Uterus (tissue), 4 donors: Measurements from ENCODE around the gene ADAMTS14. TPM values are rescaled to one million over a fixed set of nuclear protein-coding genes. Genes with fewer than 3 reads are reported as not detected.
"Not testable (repeated sequence)": the region's sequence is repeated elsewhere in the genome, so short reads cannot be mapped to it uniquely, and the experiment has no call there.

Experiments
- DNase-seq, 2 donors: peaks; one replicate each; pipeline ENCODE4 v3.0.0-alpha.2; 2019 to 2020
- H3K27ac ChIP-seq, 2 donors: fragments of 200-600 bp; sonication (generic); 1 replicate in 1 of 2; 2 replicates in 1 of 2; pipeline ENCODE4 v1.5.1; 2016 to 2018
- H3K27me3 ChIP-seq, 2 donors: fragments of 200-600 bp; sonication (generic); one replicate each; pipeline ENCODE4 v1.5.1; 2018 to 2019; ENCODE audit warnings: control low read depth in 1 of 2
- H3K36me3 ChIP-seq, 2 donors: fragments of 200-600 bp; sonication (generic); one replicate each; pipeline ENCODE4 v1.5.1; 2019; ENCODE audit warnings: control low read depth in 1 of 2
- H3K4me1 ChIP-seq, 2 donors: fragments of 200-600 bp; sonication (generic); one replicate each; pipeline ENCODE4 v1.5.1; 2018 to 2019; ENCODE audit warnings: control low read depth in 1 of 2
- H3K4me3 ChIP-seq, 2 donors: fragments of 200-600 bp; sonication (generic); 1 replicate in 1 of 2; 2 replicates in 1 of 2; pipeline ENCODE4 v1.5.1; 2018 to 2019; ENCODE audit warnings: mild to moderate bottlenecking in 1 of 2
- H3K9me3 ChIP-seq, 2 donors: fragments of 200-600 bp; sonication (generic); one replicate each; pipeline ENCODE4 v1.5.1; 2019; ENCODE audit warnings: control low read depth in 1 of 2
- POLR2A ChIP-seq, 2 donors: fragments of 450-650 bp; IDR thresholded peaks; one replicate each; pipeline ENCODE4 v1.6.1; 2016; ENCODE audit warnings: antibody characterized with exemption in 2 of 2, mild to moderate bottlenecking in 1 of 2, moderate library complexity in 1 of 2
- intact Hi-C: fragments of 100-400 bp; cut with DNase I; formaldehyde crosslinking; loops from one replicate; pipeline ENCODE4 v1.15.1; 2023; ENCODE audit warnings: low total_unique reads
- total RNA-seq, 4 donors: library from RNA; depleted of rRNA in 3 of 4; stranded (reverse); fragments of >200 nt in 3 of 4; gene quantifications; one replicate each; pipeline versions ENCODE4 v1.1.0 to v1.2.4, GENCODE V29; 2014 to 2023
- TF ChIP-seq, protein P1 (sequence below), 4 experiments: fragments of 200-600 bp in 2 of 4; fragments of 450-650 bp in 2 of 4; sonication (generic) in 2 of 4; IDR thresholded peaks; one replicate each; pipeline ENCODE4 v1.5.1; 2016 to 2019; ENCODE audit warnings: antibody characterized with exemption in 4 of 4, mild to moderate bottlenecking in 2 of 4, moderate library complexity in 1 of 4
- donor health status: DM: yes; HTN: yes; CAD: no.

Gene ADAMTS14
- total RNA-seq, 4 donors from 2014 or later: 0.18 to 3.7 TPM; not detected in 2

DNA sequence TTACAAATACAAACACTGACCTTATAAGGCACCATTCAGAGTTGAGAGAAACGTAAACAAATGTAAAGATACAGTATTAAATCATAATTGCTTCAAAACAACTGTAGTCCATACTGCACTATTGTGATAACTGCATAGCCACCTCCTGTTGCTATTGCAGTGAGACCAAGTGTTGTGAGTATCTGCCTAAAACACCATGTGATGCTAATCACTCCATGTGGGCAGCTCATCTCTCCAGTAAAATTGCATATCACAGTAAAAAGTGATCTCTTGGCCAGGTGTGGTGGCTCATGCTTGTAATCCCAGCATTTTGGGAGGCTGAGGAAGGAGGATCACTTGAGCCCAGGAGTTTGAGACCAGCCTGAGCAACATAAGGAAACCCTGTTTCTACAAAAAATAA, 43.0 kb upstream of the ADAMTS14 start:
- TF ChIP-seq, protein P1, sequence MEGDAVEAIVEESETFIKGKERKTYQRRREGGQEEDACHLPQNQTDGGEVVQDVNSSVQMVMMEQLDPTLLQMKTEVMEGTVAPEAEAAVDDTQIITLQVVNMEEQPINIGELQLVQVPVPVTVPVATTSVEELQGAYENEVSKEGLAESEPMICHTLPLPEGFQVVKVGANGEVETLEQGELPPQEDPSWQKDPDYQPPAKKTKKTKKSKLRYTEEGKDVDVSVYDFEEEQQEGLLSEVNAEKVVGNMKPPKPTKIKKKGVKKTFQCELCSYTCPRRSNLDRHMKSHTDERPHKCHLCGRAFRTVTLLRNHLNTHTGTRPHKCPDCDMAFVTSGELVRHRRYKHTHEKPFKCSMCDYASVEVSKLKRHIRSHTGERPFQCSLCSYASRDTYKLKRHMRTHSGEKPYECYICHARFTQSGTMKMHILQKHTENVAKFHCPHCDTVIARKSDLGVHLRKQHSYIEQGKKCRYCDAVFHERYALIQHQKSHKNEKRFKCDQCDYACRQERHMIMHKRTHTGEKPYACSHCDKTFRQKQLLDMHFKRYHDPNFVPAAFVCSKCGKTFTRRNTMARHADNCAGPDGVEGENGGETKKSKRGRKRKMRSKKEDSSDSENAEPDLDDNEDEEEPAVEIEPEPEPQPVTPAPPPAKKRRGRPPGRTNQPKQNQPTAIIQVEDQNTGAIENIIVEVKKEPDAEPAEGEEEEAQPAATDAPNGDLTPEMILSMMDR (IDR thresholded peaks at IDR 0.05): no peak
- no peak for TF ChIP-seq POLR2A (IDR thresholded peaks at IDR 0.05)
- H3K27ac ChIP-seq: no peak overlapping the region
- intact Hi-C loops: no loop called here
- peaks cover 0 to 4% of the 10 kb centered on the region in 2 donors for H3K9me3 ChIP-seq
- H3K4me1 ChIP-seq: no peaks in the 10 kb centered on the region
- no peaks in the 10 kb centered on the region for H3K36me3 ChIP-seq
- H3K27me3 ChIP-seq: no peaks in the 10 kb centered on the region
- DNase-seq: no peak
- H3K4me3 ChIP-seq: no peak overlapping the region

DNA sequence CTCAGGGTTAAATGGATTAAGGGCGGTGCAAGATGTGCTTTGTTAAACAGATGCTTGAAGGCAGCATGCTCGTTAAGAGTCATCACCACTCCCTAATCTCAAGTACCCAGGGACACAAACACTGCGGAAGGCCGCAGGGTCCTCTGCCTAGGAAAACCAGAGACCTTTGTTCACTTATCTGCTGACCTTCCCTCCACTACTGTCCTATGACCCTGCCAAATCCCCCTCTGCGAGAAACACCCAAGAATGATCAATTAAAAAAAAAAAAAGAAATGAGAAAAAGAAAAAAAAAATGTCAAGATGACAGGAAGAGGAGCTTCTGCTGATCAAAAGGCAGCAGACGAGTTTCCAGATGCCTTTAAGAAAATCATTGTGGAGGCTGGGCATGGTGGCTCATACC, 40.6 kb upstream of the ADAMTS14 start:
- intact Hi-C loops, H3K27me3 ChIP-seq, H3K4me1 ChIP-seq, H3K9me3 ChIP-seq, H3K4me3 ChIP-seq, DNase-seq, H3K27ac ChIP-seq, H3K36me3 ChIP-seq: not testable (repeated sequence)

DNA sequence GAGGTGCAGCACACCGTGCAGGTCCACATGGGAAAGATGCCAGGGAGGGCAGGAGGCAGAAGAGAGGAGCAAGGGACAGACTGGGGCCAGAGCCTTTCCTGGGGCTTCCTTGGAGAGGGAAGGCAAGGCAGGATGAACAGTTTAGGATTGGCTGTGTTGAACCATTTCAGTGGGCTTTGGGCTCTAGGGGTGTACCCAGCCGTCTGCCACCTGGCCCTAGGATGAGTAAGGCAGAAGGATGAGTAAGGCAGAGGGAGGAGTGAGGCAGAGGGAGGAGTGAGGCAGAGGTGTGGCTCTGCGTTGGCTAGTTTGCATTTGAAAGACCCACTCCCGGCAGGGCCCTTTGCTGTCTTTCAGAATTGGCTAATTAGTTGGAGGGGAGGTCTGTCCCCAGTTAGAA, 38.3 kb upstream of the ADAMTS14 start:
- no peak overlapping the region for H3K4me3 ChIP-seq
- no peak for TF ChIP-seq POLR2A (IDR thresholded peaks at IDR 0.05)
- TF ChIP-seq, protein P1 (IDR thresholded peaks at IDR 0.05): no peak
- DNase-seq: no peak
- peaks cover 0 to 4% of the 10 kb centered on the region in 2 donors for H3K9me3 ChIP-seq
- intact Hi-C loops: no loop called here
- no peak overlapping the region for H3K27ac ChIP-seq
- H3K36me3 ChIP-seq: no peaks in the 10 kb centered on the region
- H3K4me1 ChIP-seq: no peaks in the 10 kb centered on the region
- H3K27me3 ChIP-seq: no peaks in the 10 kb centered on the region

DNA sequence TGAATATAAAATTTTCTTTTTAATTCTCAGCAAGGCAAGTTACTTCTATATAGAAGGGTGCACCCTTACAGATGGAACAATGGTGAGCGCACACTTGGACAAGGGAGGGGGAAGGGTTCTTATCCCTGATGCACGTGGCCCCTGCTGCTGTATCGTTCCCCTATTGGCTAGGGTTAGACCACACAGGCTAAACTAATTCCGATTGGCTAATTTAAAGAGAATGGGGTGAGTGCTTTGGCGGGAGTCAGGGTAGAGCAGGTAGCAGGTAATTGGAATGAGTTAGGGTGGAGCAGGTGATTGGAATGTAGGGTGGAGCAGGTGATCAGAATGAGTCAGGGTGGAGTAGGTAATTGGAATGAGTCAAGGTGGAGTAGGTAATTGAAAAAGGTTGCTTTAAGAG, 37.8 kb upstream of the ADAMTS14 start:
- H3K9me3 ChIP-seq, H3K4me1 ChIP-seq, H3K4me3 ChIP-seq, H3K27ac ChIP-seq, H3K36me3 ChIP-seq, H3K27me3 ChIP-seq, DNase-seq, intact Hi-C loops: not testable (repeated sequence)

DNA sequence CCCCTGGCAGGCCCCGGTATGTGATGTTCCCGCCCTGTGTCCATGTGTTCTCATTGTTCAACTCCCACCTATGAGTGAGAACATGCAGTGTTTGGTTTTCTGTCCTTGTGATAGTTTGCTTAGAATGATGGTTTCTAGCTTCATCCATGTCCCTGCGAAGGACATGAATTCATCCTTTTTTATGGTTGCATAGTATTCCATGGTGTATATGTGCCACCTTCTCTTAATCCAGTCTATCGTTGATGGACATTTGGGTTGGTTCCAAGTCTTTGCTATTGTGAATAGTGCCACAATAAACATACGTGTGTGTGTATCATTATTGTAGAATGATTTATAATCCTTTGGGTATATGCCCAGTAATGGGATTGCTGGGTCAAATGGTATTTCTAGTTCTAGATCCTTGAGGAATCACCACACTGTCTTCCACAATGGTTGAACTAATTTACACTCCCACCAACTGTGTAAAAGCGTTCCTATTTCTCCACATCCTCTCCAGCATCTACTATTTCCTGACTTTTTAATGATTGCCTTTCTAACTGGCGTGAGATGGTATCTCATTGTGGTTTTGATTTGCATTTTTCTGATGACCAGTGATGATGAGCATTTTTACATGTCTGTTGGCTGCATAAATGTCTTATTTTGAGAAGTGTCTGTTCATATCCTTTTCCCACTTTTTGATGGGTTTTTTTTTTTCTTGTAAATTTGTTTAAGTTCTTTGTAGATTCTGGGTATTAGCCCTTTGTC, 32.5 kb upstream of the ADAMTS14 start:
- DNase-seq, H3K27ac ChIP-seq, intact Hi-C loops: not testable (repeated sequence)

DNA sequence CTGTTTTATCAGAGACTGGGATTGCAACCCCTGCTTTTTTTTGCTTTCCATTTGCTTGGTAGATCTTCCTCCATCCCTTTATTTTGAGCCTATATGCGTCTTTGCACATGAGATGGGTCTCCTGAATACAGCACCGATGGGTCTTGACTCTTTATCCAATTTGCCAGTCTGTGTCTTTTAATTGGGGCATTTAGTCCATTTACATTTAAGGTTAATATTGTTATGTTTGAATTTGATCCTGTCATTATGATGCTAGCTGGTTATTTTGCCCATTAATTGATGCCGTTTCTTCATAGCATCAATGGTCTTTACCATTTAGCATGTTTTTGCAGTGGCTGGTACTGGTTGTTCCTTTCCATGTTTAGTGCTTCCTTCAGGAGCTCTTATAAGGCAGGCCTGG, 29.0 kb upstream of the ADAMTS14 start:
- H3K4me3 ChIP-seq, H3K9me3 ChIP-seq, H3K36me3 ChIP-seq, DNase-seq, H3K27me3 ChIP-seq, H3K27ac ChIP-seq, H3K4me1 ChIP-seq, intact Hi-C loops: not testable (repeated sequence)

More for the DNA sequence above, 32.5 kb upstream of the ADAMTS14 start:
- not testable (repeated sequence) for H3K27me3 ChIP-seq, H3K4me1 ChIP-seq, H3K36me3 ChIP-seq, H3K4me3 ChIP-seq, H3K9me3 ChIP-seq

DNA sequence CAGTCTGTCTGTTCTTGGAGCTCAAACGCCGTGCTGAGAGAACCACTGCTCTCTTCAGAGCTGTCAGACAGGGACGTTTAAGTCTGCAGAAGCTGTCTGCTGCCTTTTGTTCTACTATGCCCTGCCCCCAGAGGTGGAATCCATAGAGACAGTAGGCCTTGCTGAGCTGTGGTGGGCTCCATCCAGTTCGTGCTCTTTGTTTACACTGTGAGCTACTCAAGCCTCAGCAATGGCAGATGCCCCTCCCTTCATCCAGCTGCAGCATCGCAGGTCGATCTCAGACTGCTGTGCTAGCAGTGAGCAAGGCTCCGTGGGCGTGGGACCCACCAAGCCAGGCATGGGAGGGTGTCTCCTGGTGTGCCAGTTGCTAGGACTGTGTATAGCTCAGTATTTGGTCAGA, 27.3 kb upstream of the ADAMTS14 start:
- H3K27ac ChIP-seq, intact Hi-C loops, H3K9me3 ChIP-seq, H3K36me3 ChIP-seq, DNase-seq, H3K4me3 ChIP-seq, H3K27me3 ChIP-seq, H3K4me1 ChIP-seq: not testable (repeated sequence)

DNA sequence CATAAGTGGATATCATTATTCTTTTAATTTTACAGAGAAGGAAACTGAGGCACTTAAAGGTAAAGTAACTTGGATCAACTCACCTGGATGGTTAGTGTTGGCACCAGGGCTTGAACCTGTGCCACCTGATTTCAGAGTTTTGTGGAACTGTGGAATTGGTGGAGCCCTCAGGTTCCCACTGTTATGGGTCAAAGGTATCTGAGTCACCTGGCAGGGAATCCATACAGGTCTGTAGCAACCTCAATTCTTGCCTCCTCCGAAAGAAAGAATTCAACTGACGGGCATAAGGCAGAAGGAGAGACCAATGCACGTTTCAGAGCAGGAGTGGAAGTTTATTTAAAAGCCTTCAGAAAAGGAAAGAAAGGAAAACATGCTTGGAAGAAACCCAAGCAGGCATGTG, 25.2 kb upstream of the ADAMTS14 start:
- Histone ChIP-seq H3K27me3 (no peaks in the 10 kb centered on the region), H3K9me3 (no peaks in the 10 kb centered on the region), H3K36me3 (no peaks in the 10 kb centered on the region), H3K4me1 (no peaks in the 10 kb centered on the region), H3K27ac (no peak overlapping the region), H3K4me3 (no peak overlapping the region)
- intact Hi-C loops: no loop called here
- TF ChIP-seq POLR2A (IDR thresholded peaks at IDR 0.05): no peak
- TF ChIP-seq, protein P1 (IDR thresholded peaks at IDR 0.05): no peak
- no peak for DNase-seq
